Measurements from ENCODE around the gene ASCC3.

Gene ASCC3

DNA sequence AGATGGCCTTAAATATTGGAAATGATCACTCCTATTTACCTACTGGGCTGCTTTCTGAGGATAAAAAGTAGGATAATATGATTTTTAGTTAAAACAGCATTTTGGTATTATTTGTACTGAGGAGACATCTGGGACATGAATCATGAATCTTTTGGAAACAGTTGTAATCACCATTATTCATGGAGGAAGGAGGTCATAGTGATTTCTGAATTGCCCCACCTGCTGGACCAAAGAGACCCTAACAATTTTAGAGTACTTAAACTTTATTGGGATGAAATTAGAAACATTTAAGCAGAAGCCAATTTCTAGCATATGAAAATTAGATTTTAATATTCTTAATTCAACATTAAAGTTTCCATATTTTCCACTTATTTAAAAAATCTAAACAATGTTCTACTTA is 308.0 kb downstream of the ASCC3 start:
- peak; percentile 63 for DNase-seq

DNA sequence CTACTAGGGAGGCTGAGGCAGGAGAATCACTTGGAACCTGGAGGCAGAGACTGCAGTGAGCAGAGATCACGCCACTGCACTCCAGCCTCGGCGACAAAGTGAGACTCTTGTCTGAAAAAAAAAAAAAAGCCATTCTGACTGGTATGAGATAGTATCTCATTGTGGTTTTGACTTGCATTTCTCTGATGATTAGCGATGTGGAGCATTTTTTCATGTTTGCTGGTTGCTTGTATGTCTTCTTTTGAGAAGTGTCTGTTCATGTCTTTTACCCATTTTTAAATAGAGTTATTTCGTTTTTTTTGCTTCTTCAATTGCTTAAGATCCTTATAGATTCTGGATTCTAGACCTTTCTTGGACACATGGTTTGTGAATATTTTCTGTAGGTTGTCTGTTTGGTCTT is 312.9 kb downstream of the ASCC3 start:
- peak; percentile 22 for DNase-seq

DNA sequence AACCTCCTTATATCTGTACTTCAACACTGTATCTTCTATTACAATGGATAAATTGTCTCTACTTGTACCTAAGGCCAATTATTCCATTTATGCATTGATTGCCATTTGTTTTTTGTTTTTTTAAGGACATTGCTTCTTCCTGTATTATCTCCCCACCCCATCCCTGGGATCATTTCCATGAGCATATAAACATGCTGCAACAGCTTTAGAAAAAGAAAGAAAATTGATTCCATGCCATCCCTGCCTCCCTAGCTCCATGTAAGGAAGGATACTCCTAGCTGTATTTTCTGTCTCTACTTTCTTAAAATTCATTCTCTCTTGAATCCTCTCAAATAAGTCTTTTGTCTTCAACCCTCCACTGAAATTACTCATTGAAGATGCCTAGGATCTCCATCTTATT is 314.6 kb downstream of the ASCC3 start:
- no peak for DNase-seq

DNA sequence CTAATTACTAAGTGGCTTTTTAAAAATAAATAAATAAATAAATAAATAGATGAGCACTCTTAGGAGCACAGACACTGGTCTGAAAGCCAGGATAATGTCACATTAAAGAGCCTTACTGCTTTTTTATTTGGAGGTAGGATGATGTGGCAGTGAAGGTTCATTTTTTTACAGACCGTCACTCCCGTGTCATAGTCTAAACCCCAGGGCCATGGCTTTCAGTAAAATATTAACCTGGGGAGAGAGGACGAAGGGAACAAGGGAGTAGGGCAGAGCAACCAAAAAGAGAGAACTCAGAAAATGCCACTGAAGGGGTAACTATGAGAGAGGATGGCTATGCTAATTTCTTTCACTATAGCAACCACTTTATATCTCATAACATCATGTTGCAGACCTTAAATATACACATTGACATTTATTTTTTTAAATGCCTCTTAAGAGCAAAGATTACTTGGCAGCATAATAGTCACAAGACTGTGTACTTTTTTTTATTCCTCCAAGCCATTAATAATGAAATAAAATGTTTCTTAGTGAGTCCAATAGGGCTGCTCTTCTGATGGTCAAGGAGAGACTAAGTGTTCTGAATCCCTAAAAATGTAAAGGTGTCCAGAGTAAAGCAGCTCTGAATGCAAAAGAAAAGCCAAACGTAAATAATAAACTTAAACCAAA is 315.6 kb downstream of the ASCC3 start:
- DNase-seq: no peak

DNA sequence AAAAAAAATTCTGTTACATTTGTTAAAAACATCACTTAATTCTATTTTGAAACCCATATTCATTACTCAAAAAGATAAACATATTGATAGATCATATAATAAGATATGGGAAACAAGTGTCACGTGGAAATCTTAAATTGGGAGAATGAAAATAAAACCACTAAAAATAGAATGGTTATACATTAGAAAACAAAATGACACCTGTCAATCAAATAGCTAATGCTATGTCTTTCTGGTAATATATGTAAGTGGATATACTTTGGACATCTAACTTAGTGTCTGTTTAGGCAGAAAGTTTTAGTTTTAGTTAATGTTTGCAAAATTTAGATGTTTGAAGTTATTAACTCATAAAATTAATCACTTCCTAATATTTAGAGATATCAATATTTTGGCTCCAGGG is 321.3 kb downstream of the ASCC3 start:
- DNase-seq: no peak

DNA sequence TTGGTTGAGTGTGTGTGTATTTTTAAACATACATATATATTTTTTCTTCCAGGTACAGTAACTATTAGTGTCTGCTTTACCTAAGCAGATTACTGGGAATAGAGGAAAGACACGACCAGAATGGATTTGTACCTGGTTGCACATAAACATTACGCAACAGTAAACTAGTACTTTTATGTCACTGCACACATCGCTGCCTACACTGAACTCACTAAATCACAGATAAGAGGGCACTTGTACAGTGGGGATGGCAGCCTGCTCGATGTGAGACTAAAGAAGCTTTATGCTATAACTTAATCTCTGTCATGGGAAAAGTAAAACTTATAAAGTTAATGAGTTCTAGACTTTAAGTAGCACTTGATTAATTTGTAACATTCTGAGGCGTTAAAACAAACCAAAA is 326.9 kb downstream of the ASCC3 start:
- no peak for DNase-seq

DNA sequence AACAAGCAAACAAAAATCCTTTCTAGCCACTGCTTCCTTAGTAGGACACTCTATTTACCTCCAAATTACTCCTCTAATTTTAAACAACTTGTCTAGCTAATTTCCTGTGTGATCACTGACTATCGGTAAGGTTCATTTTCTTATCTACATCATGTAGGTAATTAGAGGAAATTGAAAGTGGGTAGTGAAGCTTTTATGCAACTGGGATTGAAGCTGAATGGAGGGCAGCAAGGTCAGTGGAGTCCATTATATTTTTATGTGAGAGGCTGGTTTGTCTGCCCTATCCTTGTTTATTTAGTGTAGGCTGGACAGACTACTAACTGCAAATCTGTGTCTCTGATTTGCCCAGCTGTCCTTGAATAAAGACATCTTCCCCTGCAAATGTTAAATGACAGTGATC is 327.9 kb downstream of the ASCC3 start:
- no peak for DNase-seq

DNA sequence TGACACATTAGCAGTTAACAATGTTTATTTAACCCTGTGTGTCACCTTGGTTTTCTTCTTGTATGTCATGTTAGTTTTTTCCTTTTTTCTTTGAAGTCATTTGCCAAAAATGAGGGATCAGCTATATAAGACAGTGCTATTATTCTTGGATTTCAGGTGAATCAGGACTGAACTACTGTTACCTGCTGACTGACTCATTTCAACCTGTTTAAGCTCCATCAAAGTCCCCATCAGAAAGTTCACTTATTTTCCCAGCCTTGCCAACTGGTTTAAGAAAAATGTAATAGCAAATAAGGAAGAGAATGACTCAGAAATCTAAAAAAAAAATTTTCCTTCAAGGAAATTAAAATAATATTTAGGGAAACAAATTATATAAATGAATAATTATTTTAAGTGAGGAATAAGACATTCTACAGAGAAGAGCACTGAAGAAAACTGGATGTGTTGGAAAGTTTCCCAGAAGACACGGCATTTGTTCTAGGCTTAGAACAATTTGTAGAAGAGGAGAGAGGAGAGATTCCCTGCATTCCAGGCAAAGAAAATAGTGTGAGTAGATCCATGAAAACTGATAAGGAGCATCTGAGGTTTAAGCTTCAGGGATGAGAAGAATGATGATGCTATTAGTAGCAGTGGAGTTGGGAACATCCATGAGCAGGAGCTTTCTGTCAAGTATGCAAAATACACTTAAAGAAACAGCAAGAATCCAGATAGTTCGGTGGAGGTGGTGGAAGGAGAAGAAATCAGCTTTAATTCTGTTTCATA is 331.5 kb downstream of the ASCC3 start:
- peak; percentile 84 for DNase-seq

DNA sequence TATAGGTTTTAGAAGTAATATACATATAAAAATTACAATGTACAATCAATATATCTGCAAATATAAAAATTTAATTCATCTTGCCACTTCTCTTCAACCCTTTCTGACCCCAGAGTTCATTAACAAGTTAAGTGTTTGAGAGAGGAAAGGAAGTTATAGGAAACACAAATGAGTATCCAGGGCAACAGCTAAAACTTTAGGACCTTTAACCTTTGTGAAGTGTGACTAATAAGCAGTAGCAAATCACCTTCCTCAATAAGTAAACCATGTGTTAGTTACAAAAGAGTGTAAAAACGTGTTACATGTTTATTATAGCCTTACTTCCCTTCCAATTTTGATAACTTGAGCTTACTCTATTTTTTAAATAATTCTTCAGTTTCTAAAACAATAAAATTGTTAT is 343.0 kb downstream of the ASCC3 start:
- no peak for DNase-seq

DNA sequence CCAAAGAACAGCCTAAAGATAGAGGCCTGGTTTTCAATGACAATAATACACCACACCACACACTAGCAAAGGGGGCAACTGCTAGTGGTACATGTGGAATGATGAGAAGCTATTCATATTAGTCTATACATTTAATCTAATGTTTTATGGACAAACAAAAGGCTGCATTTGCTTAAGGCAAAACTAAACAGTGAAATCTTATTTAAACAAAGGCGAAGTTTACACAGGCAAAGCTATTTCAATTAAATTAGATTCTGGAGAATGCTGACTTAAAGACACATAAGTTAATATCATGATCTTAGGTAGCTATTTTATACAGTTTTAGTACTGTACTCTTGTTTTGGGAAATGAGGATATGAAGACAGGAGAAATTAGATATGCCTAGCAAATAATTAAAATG is 362.5 kb downstream of the ASCC3 start:
- DNase-seq: no peak

DNA sequence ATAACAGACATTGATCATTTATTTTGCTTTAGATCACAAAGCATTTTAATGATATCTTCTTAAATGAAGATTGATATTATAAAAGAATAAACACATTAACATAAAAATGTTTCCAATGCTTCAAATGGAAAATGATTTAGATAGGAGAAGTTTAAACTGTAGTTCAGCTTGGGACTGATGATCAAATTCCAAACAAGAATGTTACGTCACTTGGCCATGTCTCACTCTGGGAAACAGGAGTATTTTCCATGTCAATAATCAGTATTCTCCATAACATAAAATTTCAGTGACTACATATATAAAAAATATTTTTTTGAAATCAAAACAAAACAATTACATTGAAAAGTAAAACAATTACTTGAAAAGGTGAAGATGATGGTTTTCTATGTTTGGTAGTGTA is 363.5 kb downstream of the ASCC3 start:
- no peak for DNase-seq

DNA sequence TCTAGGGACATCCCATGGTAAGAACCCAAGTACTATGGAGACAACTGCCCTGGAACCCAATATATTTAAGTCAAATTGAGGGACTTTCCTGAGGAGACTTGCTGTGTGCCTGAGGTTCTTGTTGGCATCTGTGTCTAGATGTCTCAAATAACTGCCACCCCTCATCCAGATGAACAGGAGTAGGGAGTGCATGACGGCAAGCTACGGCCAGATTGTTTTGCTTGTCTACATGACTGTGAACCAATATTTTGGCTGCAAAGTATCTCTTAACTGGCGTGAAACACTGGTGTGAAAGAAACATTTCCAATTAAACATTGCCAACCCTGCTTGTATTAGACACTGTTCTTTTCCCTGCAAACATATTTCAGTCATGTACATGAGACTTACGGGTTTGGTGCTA is 364.0 kb downstream of the ASCC3 start:
- DNase-seq: no peak

DNA sequence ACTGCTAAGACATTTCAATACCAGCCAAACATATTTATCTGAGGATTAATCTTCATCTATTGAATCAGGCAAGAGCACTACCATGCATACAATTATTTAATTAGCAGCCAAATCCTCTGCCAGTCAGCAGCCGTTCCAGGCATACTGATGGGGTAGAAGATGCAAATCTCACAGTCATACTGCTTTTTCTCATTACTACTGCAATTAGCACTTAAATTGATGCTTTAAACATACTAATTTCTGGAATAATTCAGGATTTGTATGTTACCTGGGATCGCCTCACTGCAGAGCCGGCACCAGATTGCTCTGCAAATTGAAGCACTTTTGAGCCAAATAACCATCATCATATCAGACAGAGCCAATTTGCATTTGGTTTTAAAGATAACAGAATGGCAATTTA is 366.5 kb downstream of the ASCC3 start:
- DNase-seq: no peak

DNA sequence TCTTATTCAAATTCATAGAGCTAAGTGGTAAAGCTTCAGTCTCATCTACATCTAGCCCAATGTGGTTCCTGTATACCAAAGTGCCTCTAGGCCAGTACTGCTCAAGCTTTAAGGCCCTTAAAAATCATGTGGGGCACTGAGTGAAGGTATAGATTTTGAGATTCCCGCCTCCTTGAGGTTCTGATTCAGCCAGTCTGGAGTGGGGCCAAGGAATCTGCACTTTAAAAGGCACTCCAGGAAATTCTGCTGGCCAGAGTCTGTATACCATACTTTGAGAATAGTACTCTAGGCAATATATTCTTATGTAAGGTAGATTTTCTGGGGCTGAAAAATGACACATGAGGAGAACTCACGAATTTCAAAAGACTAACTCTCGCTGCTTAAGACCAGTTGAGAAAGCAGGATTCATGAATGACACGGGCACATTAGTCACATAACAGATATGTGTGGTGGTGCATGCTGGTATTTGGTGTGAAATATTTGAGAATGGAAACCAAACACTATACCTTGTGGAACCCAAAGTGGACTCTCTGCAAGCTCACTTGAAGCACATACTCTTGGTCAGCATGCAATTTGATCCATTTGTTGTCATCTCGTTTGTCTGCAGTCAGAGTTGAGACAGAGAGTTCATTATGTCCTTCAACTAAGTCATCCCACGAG is 368.8 kb downstream of the ASCC3 start:
- DNase-seq: peak; percentile 77

DNA sequence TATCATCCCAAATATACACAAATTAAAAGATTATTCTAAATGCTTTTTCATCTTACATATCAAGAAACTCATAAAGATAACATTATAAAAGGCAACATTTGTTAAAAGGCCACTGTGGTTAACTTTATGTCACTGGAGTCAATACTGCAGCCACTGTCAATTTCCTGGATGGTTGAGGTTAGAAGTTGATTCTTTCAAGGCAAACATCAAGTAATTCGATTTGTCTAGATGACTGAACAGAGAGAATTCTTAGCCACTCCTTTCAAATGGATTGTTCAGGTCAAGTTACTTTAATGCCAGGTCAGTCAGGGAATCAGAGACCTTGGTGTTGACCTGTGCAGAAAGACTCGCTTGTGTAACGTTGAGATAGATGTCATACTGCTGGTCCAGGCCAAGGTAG is 372.0 kb downstream of the ASCC3 start:
- DNase-seq: no peak

DNA sequence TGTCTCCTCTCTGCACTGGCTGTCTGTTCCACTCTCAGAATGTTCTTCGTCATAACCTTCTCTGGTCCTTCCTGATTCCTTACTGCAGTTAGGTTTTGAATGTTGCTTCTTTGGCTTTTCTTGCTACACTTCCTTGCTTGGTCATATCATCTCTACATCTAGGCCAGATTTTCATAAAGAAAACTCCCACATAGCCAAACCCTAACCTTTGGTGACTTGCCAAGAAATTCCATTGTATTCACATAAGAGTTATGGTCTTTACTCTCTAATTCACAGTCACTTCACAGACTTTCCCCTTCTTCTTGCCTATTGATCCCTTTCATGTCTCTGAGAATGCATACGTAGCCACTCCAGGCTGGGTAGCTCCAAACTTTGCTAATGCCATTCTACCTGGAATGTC is 374.5 kb downstream of the ASCC3 start:
- DNase-seq: peak; percentile 73

DNA sequence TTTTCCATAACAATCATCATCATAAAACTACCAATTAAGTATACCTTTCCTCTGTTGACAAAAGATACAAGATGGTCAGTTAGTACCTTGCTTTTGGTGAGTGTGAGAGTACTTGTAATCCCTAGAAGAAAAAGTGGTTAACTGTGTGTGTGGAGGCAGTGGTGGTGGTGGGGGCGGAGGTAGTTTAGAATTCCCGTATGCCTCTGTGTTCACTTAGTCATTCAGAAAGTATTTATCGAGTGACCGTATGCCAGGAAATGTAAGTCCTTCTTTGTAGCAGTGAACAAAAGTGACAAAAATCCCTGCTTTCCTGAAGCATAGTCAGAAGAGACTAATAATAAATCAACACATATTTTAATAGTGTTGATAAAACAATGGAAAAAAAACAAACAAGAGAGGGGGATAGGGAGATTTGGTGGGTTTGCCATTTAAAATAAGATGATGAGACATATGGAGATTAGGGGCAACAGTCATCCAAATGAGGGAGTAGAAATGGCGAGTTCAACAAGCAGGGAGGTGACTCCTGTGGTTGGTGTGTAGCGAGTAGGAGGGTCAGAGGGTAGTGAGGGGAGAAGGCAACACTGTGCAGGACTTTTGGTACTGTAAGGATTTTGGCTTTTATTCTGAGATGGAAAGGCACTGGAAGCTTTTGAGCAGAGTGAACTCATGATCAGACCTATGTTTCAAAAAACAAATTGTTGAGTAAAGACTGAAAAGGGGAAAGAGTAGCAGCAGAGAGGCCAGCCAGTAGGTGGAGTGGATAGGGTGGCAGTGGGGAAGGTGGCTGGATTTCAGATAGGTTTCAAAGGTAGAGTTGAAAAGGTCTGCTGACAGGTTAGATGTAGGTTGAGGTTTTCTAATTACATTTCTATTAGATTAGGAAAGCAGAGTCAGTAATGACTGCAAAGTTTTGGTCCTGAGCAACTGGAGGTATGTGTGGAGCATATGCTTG is 376.1 kb downstream of the ASCC3 start:
- peak; percentile 89 for DNase-seq

DNA sequence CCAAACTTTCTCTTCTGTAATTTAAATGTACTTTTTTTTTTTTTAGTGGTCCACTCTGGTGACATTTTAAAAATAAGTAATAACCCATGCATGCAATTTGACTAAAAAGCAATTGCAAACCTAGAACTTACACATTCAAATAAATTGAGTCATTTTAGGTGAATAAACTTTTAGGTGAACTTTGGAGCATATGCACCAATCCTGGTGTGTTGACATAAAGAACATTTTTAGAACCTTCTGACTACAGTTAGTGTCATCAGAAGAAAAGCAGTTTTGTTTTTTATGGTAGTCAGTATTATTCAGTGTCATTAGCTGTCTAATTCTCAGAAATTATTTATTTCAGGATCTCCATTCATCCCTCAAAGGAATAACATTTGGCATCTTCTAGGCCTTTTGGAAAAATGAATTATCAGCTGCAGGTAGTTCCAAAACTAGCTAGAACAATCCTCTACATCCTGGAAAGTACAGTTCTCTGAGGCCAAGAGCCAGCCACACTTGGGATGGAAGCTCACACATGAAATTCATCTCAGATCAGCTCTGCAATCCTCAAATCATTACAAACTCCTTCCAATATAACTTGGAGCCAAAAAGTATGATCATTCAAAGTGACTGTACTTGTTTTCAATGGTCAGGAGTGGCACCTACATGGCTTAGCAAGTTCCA is 378.0 kb downstream of the ASCC3 start:
- DNase-seq: no peak

DNA sequence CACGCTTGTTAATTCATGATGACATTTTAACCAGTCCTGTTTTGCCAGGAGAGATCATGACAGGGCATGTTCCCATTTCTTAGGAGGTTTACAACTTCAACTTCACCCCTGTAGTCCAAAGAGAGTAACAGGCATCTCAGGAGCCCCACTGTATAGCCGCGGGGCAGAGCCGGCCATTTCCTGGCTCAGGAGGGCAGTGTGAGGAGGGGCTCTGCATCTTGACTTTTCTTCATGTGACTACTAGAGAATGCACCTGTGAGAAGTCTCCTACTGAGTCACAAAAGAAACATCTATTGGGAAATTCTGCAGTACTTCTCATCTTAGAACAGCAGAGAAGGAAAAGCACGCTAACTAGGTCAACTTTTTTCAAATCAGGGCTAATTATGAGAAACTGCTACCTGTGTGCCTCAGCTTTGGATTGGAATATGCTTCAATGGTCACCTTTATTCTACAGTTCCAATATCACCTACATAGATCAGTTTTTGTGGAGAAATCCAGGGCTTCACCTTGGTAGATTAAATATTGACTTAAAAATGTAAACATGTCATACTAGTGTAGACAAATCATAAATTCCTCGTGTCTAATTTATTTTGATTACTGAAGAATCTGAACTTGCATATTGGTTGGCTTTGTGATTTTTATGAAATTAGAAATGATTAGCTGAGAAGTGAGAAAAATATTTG is 387.8 kb downstream of the ASCC3 start:
- DNase-seq: no peak

DNA sequence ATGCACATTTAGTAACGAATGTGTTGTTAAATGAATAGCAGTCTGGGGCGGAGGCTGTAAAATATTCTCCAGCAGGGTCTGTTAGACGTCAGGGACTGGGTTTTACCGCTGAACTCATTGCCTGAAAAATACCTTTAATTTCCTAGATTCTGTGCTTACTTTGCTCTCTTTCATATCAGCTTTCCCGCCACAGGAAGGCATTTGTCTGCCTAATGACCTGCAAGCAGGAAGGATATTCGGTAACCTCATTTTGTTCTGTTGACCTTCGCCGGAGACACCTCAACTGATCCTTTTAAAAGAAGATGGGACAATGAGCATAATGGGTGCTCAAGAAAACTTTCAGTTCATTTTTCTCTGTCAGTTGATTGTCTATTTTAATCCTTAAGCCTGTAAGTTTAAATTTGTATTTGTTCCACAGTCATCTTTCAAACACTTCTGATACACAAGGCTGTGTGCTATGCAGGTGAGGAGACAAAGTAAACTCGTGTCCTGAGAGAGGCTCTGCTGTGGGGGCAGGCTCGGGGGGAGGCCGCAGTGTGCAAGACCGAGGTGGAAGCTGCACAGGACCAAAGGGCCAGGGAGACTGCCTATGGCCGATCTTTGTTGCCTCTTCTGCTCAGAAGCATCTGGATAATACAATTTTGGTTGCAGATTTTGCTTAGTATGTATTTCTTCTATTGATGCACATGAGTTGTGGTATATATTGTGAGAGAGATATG is 389.0 kb downstream of the ASCC3 start:
- no peak for DNase-seq

DNA sequence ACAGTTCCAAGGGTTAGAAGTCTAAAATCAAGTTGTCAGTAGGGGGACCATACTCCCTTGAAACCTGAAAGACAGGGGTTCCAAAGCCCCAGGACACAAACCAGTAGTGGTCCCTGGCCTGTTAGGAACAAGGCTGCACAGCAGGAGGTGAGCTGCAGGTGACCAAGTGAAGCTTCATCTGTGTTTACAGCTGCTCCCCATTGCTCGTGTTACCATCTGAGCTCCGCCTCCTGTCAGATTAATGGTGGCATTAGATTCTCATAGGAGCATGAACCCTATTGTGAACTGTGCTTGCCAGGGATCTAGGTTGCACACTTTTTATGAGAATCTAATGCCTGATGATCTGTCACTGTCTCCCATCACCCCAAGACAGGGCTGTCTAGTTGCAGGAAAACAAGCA is 391.1 kb downstream of the ASCC3 start:
- no peak for DNase-seq

Measured in fibroblast of skin of right biceps (primary cell).